ENCODE results near the gene ARHGEF28. TPM values are rescaled to one million over a fixed set of nuclear protein-coding genes. Genes with fewer than 3 reads are reported as not detected.

The ARHGEF28 gene
- total RNA-seq, 1 donor from 2014 or later: 0.11 TPM

DNA sequence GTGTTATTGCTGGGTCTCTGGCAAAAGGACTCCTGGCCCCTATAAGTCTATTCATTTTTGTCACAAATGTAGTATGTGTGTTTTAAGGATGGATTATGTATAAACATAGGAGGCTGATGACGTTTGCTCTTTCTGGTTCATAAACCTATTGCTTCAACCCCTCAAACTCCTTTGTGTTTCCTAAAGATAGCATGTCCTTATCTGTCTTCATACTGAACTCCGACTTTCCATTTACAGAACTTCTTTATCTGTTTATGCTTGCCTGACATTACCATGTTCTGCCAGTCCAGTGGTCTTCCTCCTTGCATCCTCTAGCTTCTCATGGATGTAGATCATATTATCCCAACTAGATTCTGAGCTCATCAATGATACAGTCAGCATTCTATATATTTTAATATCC is 46.1 kb downstream of the ARHGEF28 start:
- H3K36me3 Mint-ChIP-seq: no peaks in the 10 kb centered on the region
- Histone ChIP-seq H3K4me2 (no peak overlapping the region), H3K36me3 (no peaks in the 10 kb centered on the region), H3K9me3 (ENCODE audit: low read depth) (no peaks in the 10 kb centered on the region), H2AFZ (replicated peaks) (no peak overlapping the region), H3K4me1 (no peaks in the 10 kb centered on the region), H3K4me3 (no peak overlapping the region), H4K20me1 (ENCODE audit: low read depth) (no peaks in the 10 kb centered on the region), H3F3A (ENCODE audit: low read depth) (no peaks in the 10 kb centered on the region), H3K79me2 (ENCODE audit: low read depth) (no peaks in the 10 kb centered on the region), H3K9ac (no peak overlapping the region), H3K27ac (no peak overlapping the region), H3K27me3 (no peaks in the 10 kb centered on the region)
- TF ChIP-seq EZH2 (IDR thresholded peaks at IDR 0.05): no peak
- TF ChIP-seq EZH2phosphoT487 (IDR thresholded peaks at IDR 0.05): no peak
- TF ChIP-seq CTCF (IDR thresholded peaks at IDR 0.05): no peak
- H3K27ac Mint-ChIP-seq: no peak overlapping the region
- H3K9me3 Mint-ChIP-seq: no peaks in the 10 kb centered on the region
- no peak overlapping the region for H3K4me3 Mint-ChIP-seq
- no peaks in the 10 kb centered on the region for H3K4me1 Mint-ChIP-seq
- H3K27me3 Mint-ChIP-seq (ENCODE audit: insufficient read depth, low read depth): peaks cover 2% of the 10 kb centered on the region
- no peak for DNase-seq (ENCODE audit: low spot score)

DNA sequence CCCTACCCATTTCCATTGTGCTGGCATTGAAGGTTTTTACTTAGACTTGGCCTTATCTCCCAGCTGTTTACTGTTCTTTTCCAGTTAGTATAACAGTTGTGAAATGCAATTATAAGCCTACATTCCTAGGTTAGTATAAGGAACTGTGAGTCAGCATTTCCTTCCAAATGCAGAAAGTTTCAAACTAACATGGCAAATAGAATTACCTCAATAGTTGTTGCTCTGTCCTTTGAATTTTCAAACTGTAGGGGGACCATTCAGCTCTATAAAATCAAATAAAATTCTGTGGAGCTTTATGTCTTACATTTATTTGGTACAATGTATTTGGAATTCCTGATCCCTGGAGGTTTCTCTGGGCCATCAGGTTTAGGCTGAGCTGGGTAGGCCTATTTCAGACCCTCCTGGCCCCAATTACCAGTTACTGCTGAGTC is 47.2 kb downstream of the ARHGEF28 start:
- no peak for DNase-seq (ENCODE audit: low spot score)
- Histone ChIP-seq H3K9ac (no peak overlapping the region), H3F3A (ENCODE audit: low read depth) (no peaks in the 10 kb centered on the region), H3K27me3 (no peaks in the 10 kb centered on the region), H3K4me1 (no peaks in the 10 kb centered on the region), H3K36me3 (no peaks in the 10 kb centered on the region), H3K4me3 (no peak overlapping the region), H2AFZ (replicated peaks) (no peak overlapping the region), H4K20me1 (ENCODE audit: low read depth) (no peaks in the 10 kb centered on the region), H3K9me3 (ENCODE audit: low read depth) (no peaks in the 10 kb centered on the region), H3K79me2 (ENCODE audit: low read depth) (no peaks in the 10 kb centered on the region), H3K27ac (no peak overlapping the region), H3K4me2 (no peak overlapping the region)
- Mint-ChIP-seq H3K9me3 (no peaks in the 10 kb centered on the region), H3K27me3 (ENCODE audit: insufficient read depth, low read depth) (peaks cover 2% of the 10 kb centered on the region), H3K36me3 (no peaks in the 10 kb centered on the region), H3K4me3 (no peak overlapping the region), H3K27ac (no peak overlapping the region), H3K4me1 (no peaks in the 10 kb centered on the region)
- TF ChIP-seq EZH2 (IDR thresholded peaks at IDR 0.05) (no peak), CTCF (IDR thresholded peaks at IDR 0.05) (no peak), EZH2phosphoT487 (IDR thresholded peaks at IDR 0.05) (no peak)

DNA sequence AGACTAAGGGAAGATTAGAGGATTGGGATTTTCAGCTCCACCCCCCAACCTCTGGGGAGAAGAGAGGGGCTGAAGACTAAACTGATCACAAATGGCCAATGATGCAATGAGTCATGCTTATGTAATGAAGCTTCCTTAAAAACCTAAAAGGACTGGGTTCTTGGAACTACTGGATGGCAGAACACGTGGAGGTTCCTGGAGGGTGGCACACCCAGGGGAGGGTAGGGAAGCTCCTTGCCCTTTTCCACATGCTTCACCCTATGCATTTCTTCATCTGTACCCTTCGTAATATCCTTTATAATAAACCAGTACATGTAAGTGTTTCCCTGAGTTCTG is 48.6 kb downstream of the ARHGEF28 start:
- H3K27me3 ChIP-seq: no peaks in the 10 kb centered on the region
- no peaks in the 10 kb centered on the region for H3F3A ChIP-seq (ENCODE audit: low read depth)
- no peaks in the 10 kb centered on the region for H3K4me1 ChIP-seq
- H4K20me1 ChIP-seq (ENCODE audit: low read depth): no peaks in the 10 kb centered on the region
- no peak overlapping the region for H3K27ac ChIP-seq
- H3K79me2 ChIP-seq (ENCODE audit: low read depth): no peaks in the 10 kb centered on the region
- H2AFZ ChIP-seq (replicated peaks): no peak overlapping the region
- H3K4me3 ChIP-seq: no peak overlapping the region
- no peak overlapping the region for H3K4me2 ChIP-seq
- no peaks in the 10 kb centered on the region for H3K4me1 Mint-ChIP-seq
- no peak overlapping the region for H3K27ac Mint-ChIP-seq
- no peaks in the 10 kb centered on the region for H3K36me3 ChIP-seq
- H3K9ac ChIP-seq: no peak overlapping the region
- peaks cover 2% of the 10 kb centered on the region for H3K27me3 Mint-ChIP-seq (ENCODE audit: insufficient read depth, low read depth)
- H3K4me3 Mint-ChIP-seq: no peak overlapping the region
- H3K9me3 ChIP-seq (ENCODE audit: low read depth): no peaks in the 10 kb centered on the region
- H3K36me3 Mint-ChIP-seq: no peaks in the 10 kb centered on the region
- no peak for DNase-seq (ENCODE audit: low spot score)
- H3K9me3 Mint-ChIP-seq: no peaks in the 10 kb centered on the region
- TF ChIP-seq EZH2phosphoT487 (IDR thresholded peaks at IDR 0.05) (no peak), EZH2 (IDR thresholded peaks at IDR 0.05) (no peak), CTCF (IDR thresholded peaks at IDR 0.05) (no peak)

DNA sequence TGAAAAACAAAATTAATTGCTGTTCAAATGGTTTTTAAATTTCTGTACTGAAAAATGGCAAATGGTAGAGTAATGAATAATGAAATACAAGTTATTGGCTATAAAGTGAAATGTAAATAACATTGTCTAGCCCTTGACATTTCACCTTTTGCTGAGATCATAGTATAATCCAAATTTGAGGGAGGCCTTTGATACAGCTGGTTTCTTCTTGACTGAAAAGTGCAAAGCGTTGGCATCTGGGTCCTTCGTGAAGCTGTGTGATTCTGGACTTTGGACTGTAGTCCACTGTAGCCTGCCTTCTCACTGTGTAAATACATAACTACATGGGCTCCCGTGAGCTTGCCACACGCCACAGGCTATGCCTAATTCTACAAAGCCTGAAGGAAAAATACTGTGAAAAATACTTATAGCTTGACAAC is 52.3 kb downstream of the ARHGEF28 start:
- no peak for TF ChIP-seq EZH2phosphoT487 (IDR thresholded peaks at IDR 0.05)
- no peak for TF ChIP-seq EZH2 (IDR thresholded peaks at IDR 0.05)
- TF ChIP-seq CTCF (IDR thresholded peaks at IDR 0.05): no peak
- H3F3A ChIP-seq (ENCODE audit: low read depth): no peaks in the 10 kb centered on the region
- H3K9me3 ChIP-seq (ENCODE audit: low read depth): no peaks in the 10 kb centered on the region
- no peaks in the 10 kb centered on the region for H3K36me3 Mint-ChIP-seq
- H3K4me1 ChIP-seq: no peaks in the 10 kb centered on the region
- no peaks in the 10 kb centered on the region for H3K27me3 ChIP-seq
- H3K4me3 Mint-ChIP-seq: no peak overlapping the region
- no peaks in the 10 kb centered on the region for H3K4me1 Mint-ChIP-seq
- H3K79me2 ChIP-seq (ENCODE audit: low read depth): no peaks in the 10 kb centered on the region
- no peak overlapping the region for H2AFZ ChIP-seq (replicated peaks)
- no peak overlapping the region for H3K9ac ChIP-seq
- H3K27me3 Mint-ChIP-seq (ENCODE audit: insufficient read depth, low read depth): peaks cover 2% of the 10 kb centered on the region
- H3K27ac Mint-ChIP-seq: no peak overlapping the region
- H3K9me3 Mint-ChIP-seq: no peaks in the 10 kb centered on the region
- no peak overlapping the region for H3K4me3 ChIP-seq
- no peak overlapping the region for H3K4me2 ChIP-seq
- no peak for DNase-seq (ENCODE audit: low spot score)
- H4K20me1 ChIP-seq (ENCODE audit: low read depth): no peaks in the 10 kb centered on the region
- H3K27ac ChIP-seq: no peak overlapping the region
- H3K36me3 ChIP-seq: no peaks in the 10 kb centered on the region
